ENCODE measurements around the gene SLC12A8.

DNA sequence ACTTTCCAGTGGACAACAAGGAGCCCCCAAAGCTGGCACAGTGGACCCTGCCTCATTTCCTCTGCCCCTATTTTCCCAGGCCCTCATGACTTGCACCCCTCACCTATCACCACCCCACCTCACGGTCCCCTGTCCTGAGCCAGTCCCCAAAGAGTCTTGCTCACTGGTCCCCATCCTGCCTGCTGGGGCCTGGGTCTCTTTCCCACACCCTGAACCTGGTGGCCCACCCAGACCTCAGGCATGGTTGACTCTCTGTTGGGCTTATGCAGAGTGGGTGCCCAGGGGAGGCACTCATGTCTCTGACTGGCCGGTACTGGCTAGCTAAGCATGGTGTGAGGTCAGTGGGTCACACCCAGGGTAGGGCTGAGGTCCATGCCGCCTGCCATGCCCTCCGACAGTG, 73.2 kb downstream of the SLC12A8 start:
- TF ChIP-seq EP300 (IDR thresholded peaks at IDR 0.05; ENCODE audit: borderline replicate concordance), result no peak
- TF ChIP-seq CREB1 (IDR thresholded peaks at IDR 0.05; ENCODE audit: low read depth), result no peak
- TF ChIP-seq TEAD4 (IDR thresholded peaks at IDR 0.05), result no peak
- TF ChIP-seq USF1 (IDR thresholded peaks at IDR 0.05), result no peak
- no peak for TF ChIP-seq YY1 (IDR thresholded peaks at IDR 0.05; ENCODE audit: low read depth)

All from Ishikawa (cell line).